Right atrium auricular region (tissue), 2 donors: Measurements from ENCODE around the gene SGSH. TPM values are rescaled to one million over a fixed set of nuclear protein-coding genes. Genes with fewer than 3 reads are reported as not detected.

Experiments
- DNase-seq: peaks from one replicate; pipeline ENCODE4 v3.0.0-alpha.2; 2019; ENCODE audit warnings: low spot score
- H3K27ac ChIP-seq, 2 donors: fragments of 200-600 bp; sonication (generic); 1 replicate in 1 of 2; 2 replicates in 1 of 2; pipeline ENCODE4 v1.5.1; 2016 to 2019
- H3K27me3 ChIP-seq, 2 donors: fragments of 200-600 bp; sonication (generic); one replicate each; pipeline versions ENCODE4 v1.5.1 to v1.6.0; 2017 to 2019
- H3K36me3 ChIP-seq: fragments of 200-600 bp; sonication (generic); one replicate; pipeline ENCODE4 v1.5.1; 2016
- H3K4me1 ChIP-seq, 2 donors: fragments of 200-600 bp; sonication (generic); one replicate each; pipeline versions ENCODE4 v1.5.1 to v1.6.0; 2017 to 2019
- H3K4me3 ChIP-seq, 2 donors: fragments of 200-600 bp; sonication (generic); 1 replicate in 1 of 2; 2 replicates in 1 of 2; pipeline ENCODE4 v1.5.1; 2017 to 2019; ENCODE audit warnings: mild to moderate bottlenecking in 1 of 2, moderate library complexity in 1 of 2
- H3K9me3 ChIP-seq, 2 donors: fragments of 200-600 bp; sonication (generic); one replicate each; pipeline ENCODE4 v1.5.1; 2019
- CTCF ChIP-seq, 2 donors: fragments of 200-600 bp; sonication (generic); IDR thresholded peaks; one replicate each; pipeline ENCODE4 v1.5.1; 2019; ENCODE audit warnings: antibody characterized with exemption in 2 of 2
- total RNA-seq, 2 donors: library from RNA; depleted of rRNA; stranded (reverse); fragments of >200 nt; gene quantifications; one replicate each; pipeline ENCODE4 v1.1.0, GENCODE V29; 2016

The SGSH gene
- total RNA-seq, 2 donors from 2014 or later, result 10.6 to 13.7 TPM

GRCh38 chr17:80182118-80182844 lies 37.9 kb downstream of the SGSH start:
- Histone ChIP-seq H3K4me1 (no peaks in the 10 kb centered on the region), H3K27ac (no peak overlapping the region), H3K27me3 (no peaks in the 10 kb centered on the region), H3K36me3 (no peaks in the 10 kb centered on the region), H3K4me3 (no peak overlapping the region), H3K9me3 (no peaks in the 10 kb centered on the region)
- TF ChIP-seq CTCF (IDR thresholded peaks at IDR 0.05), result no peak
- no peak for DNase-seq

- H3K9me3 ChIP-seq, result no peaks in the 10 kb centered on the region
- no peak overlapping the region for H3K27ac ChIP-seq
- H3K27me3 ChIP-seq, result no peaks in the 10 kb centered on the region
- TF ChIP-seq CTCF (IDR thresholded peaks at IDR 0.05), result no peak
- DNase-seq, result no peak
- no peaks in the 10 kb centered on the region for H3K36me3 ChIP-seq
- no peak overlapping the region for H3K4me3 ChIP-seq
- H3K4me1 ChIP-seq, result no peaks in the 10 kb centered on the region
Measured at GRCh38 chr17:80181431-80181830, 38.7 kb downstream of the SGSH start.

DNA sequence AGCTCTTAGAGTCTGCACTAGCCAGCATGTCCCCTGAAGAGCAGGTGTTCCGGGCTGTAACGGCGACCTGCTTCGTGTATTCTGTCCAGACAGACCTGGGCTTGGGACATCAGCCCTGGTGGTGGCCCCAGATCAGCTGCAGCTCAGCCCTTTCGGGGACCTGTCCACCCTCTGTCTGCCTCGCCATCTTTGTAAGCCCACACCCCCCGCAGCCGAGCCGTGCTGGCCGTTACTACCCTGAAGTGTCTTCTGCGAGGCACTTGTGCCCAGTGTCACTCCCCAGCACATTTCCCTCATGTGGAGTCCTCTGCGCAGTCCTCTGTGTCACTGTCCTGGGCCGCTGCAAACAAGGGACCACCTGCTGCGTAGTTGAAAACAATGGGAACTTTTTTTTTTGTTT lies 39.9 kb downstream of the SGSH start:
- no peak for TF ChIP-seq CTCF (IDR thresholded peaks at IDR 0.05)
- H3K27me3 ChIP-seq, result no peaks in the 10 kb centered on the region

DNA sequence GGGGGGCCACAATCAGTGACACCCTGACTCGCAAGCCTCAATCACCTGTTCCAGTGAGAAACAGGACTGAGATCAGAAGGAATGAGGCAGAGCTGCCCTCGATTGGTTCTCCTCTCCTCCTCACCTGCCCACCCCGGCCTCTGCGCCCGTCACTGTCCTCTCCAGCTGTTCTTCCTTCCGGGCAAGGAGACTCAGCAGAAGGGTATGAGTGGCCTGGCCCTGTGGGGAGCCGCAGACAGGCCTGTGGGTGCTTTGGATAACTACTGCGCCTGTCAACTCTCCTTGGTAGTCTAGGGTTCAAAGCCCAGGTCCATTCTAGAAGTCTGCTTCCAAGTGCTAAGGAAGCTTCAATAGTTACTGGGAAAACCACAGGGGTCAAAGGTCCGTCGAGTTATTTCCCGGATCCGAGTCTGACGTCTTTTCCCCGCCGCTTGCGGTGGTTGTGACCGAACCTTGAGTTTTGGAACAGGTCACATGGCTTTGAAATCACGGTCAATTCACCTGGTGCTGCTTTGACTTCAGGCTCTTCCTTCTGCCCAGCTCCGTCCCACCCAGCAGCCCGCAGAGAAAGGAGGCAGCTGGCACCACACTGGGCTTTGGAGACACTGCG lies 42.0 kb downstream of the SGSH start:
- no peak for DNase-seq
- H3K4me3 ChIP-seq, result no peak overlapping the region
- no peaks in the 10 kb centered on the region for H3K9me3 ChIP-seq
- no peaks in the 10 kb centered on the region for H3K27me3 ChIP-seq
- no peaks in the 10 kb centered on the region for H3K36me3 ChIP-seq
- TF ChIP-seq CTCF (IDR thresholded peaks at IDR 0.05), result no peak
- H3K4me1 ChIP-seq, result no peaks in the 10 kb centered on the region
- no peak overlapping the region for H3K27ac ChIP-seq

More for the DNA sequence above, 39.9 kb downstream of the SGSH start:
- no peak overlapping the region for H3K27ac ChIP-seq
- no peaks in the 10 kb centered on the region for H3K9me3 ChIP-seq
- no peak overlapping the region for H3K4me3 ChIP-seq
- no peaks in the 10 kb centered on the region for H3K36me3 ChIP-seq
- H3K4me1 ChIP-seq, result no peaks in the 10 kb centered on the region
- DNase-seq, result no peak

- no peaks in the 10 kb centered on the region for H3K27me3 ChIP-seq
- H3K9me3 ChIP-seq, result no peaks in the 10 kb centered on the region
- H3K27ac ChIP-seq, result no peak overlapping the region
- H3K4me3 ChIP-seq, result no peak overlapping the region
- H3K4me1 ChIP-seq, result no peaks in the 10 kb centered on the region
- TF ChIP-seq CTCF (IDR thresholded peaks at IDR 0.05), result no peak
- H3K36me3 ChIP-seq, result no peaks in the 10 kb centered on the region
- no peak for DNase-seq
Measured at GRCh38 chr17:80176757-80177156, 43.4 kb downstream of the SGSH start.
